K562 (cell line): ENCODE measurements around the gene SLC6A13.

Source experiments
- BACH1 ChIP-seq: fragments of 200-800 bp; sonication (Bioruptor generic); IDR thresholded peaks from 2 replicates; pipeline ENCODE4 v1.6.1; 2016; ENCODE audit warnings: missing genetic modification characterization, missing compliant biosample characterization
- CHD1 ChIP-seq: fragments of 200-600 bp; sonication (generic); IDR thresholded peaks from one replicate; pipeline ENCODE4 v1.6.1; 2012; ENCODE audit warnings: mild to moderate bottlenecking, moderate library complexity, low read length, inconsistent platforms
- CREM ChIP-seq: IDR thresholded peaks from 2 replicates; pipeline ENCODE4 v1.6.1; 2014; ENCODE audit warnings: antibody characterized with exemption, low read depth
- ELF1 ChIP-seq: fragments of 200-800 bp; sonication (Bioruptor generic); IDR thresholded peaks from 2 replicates; pipeline ENCODE4 v1.6.1; 2016; ENCODE audit warnings: missing genetic modification characterization, missing compliant biosample characterization
- GTF2F1 ChIP-seq: IDR thresholded peaks from 2 replicates; pipeline ENCODE4 v1.6.1; 2011; ENCODE audit warnings: low read depth, low read length, improper control_type of control experiment
- JUND ChIP-seq, 2 experiments: IDR thresholded peaks; 2 replicates in 1 of 2; 3 replicates in 1 of 2; pipeline ENCODE4 v1.6.1; 2011; ENCODE audit warnings: borderline replicate concordance in 2 of 2, low read depth in 2 of 2, low read length in 2 of 2, improper control_type of control experiment in 1 of 2, missing biosample characterization in 1 of 2, missing genetic modification characterization in 1 of 2, missing genetic modification reagents in 1 of 2
- NELFE ChIP-seq: IDR thresholded peaks from 2 replicates; pipeline ENCODE4 v1.6.1; 2011; ENCODE audit warnings: mild to moderate bottlenecking; ENCODE audit not compliant: insufficient read depth, insufficient read length
- POLR2AphosphoS5 ChIP-seq: IDR thresholded peaks from 2 replicates; pipeline ENCODE4 v1.6.1; 2011; ENCODE audit warnings: mild to moderate bottlenecking, low read depth, low read length, moderate library complexity; ENCODE audit not compliant: control insufficient read depth, insufficient read depth
- POLR3G ChIP-seq: IDR thresholded peaks from 2 replicates; pipeline ENCODE4 v1.6.1; 2011; ENCODE audit not compliant: insufficient read length, insufficient replicate concordance; ENCODE audit errors: extremely low read depth
- PYGO2 ChIP-seq: fragments of 450-650 bp; IDR thresholded peaks from 2 replicates; pipeline ENCODE4 v1.6.1; 2016; ENCODE audit warnings: mild to moderate bottlenecking, missing genetic modification characterization, moderate library complexity, missing compliant biosample characterization
- U2AF1 ChIP-seq: fragments of 200-400 bp; formaldehyde crosslinking; optimal IDR thresholded peaks from 2 replicates; pipeline ENCODE3; 2017; ENCODE audit warnings: mild to moderate bottlenecking, low read depth, low read length, moderate library complexity
- ZBED1 ChIP-seq: IDR thresholded peaks from 2 replicates; pipeline ENCODE4 v1.6.1; 2014
- TF ChIP-seq, protein P1 (sequence below), 3 experiments: IDR thresholded peaks in 2 of 3; conservative IDR thresholded peaks in 1 of 3; 2 replicates each; pipeline ENCODE4 v1.5.1; 2011 to 2012; ENCODE audit warnings: low read length in 3 of 3, mild to moderate bottlenecking in 3 of 3, control low read depth in 2 of 3, improper control_type of control experiment in 1 of 3, inconsistent platforms in 1 of 3, low read depth in 1 of 3, mixed read lengths in 1 of 3, moderate library complexity in 1 of 3; ENCODE audit not compliant: insufficient read depth in 2 of 3
- TF ChIP-seq, protein P2 (sequence below), 2 experiments: fragments of 450-650 bp in 1 of 2; sonication (generic) in 1 of 2; formaldehyde crosslinking in 1 of 2; IDR thresholded peaks in 1 of 2; conservative IDR thresholded peaks in 1 of 2; 2 replicates each; pipeline versions ENCODE4 v1.6.1 to v1.8.1; 2016 to 2023; ENCODE audit warnings: mild to moderate bottlenecking in 2 of 2, moderate library complexity in 2 of 2, inconsistent platforms in 1 of 2, missing genetic modification reagents in 1 of 2

DNA sequence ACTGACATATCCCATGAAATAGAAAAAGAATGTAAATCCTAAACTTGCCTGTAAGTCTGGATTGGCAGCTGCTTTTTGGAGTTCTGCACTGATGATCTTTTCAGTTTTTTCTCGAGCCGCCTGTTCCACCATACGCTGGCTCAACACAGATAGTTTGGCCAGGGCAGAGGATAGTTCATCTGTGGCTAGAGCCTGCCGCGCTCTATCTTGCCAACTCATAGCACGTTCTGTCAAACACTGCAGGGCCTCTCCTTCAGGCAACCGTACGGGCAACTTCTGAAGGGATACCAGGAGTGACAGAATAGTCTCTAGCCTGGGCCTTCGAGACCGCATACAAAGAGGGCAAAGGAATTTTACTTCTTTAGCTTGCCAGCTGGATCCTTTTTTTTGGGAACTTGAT, 44.8 kb upstream of the SLC6A13 start:
- no peak for TF ChIP-seq CREM
- no peak for TF ChIP-seq ZBED1
- no peak for TF ChIP-seq POLR2AphosphoS5
- TF ChIP-seq POLR3G = no peak
- TF ChIP-seq JUND (IDR thresholded peaks at IDR 0.05; ENCODE audit: borderline replicate concordance, low read depth, low read length) = no peak
- TF ChIP-seq JUND (tag; IDR thresholded peaks at IDR 0.05; ENCODE audit: borderline replicate concordance, low read depth, low read length) = no peak
- no peak for TF ChIP-seq PYGO2 (tag)
- TF ChIP-seq, protein P1, sequence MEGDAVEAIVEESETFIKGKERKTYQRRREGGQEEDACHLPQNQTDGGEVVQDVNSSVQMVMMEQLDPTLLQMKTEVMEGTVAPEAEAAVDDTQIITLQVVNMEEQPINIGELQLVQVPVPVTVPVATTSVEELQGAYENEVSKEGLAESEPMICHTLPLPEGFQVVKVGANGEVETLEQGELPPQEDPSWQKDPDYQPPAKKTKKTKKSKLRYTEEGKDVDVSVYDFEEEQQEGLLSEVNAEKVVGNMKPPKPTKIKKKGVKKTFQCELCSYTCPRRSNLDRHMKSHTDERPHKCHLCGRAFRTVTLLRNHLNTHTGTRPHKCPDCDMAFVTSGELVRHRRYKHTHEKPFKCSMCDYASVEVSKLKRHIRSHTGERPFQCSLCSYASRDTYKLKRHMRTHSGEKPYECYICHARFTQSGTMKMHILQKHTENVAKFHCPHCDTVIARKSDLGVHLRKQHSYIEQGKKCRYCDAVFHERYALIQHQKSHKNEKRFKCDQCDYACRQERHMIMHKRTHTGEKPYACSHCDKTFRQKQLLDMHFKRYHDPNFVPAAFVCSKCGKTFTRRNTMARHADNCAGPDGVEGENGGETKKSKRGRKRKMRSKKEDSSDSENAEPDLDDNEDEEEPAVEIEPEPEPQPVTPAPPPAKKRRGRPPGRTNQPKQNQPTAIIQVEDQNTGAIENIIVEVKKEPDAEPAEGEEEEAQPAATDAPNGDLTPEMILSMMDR (IDR thresholded peaks at IDR 0.05 in 2 of 3, conservative IDR thresholded peaks at IDR 0.05 in 1 of 3; ENCODE audit: insufficient read depth in 2 of 3, low read depth in 1 of 3, low read length in 3 of 3) = no peak
- TF ChIP-seq, protein P2, sequence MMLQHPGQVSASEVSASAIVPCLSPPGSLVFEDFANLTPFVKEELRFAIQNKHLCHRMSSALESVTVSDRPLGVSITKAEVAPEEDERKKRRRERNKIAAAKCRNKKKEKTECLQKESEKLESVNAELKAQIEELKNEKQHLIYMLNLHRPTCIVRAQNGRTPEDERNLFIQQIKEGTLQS (IDR thresholded peaks at IDR 0.05) = no peak
- TF ChIP-seq, protein P2 (CRISPR knock-in tag; conservative IDR thresholded peaks at IDR 0.05) = no peak
- no peak for TF ChIP-seq NELFE
- no peak for TF ChIP-seq U2AF1
- no peak for TF ChIP-seq GTF2F1
- TF ChIP-seq CHD1 = no peak
- TF ChIP-seq ELF1 (tag) = no peak
- TF ChIP-seq BACH1 (tag) = no peak
